HCT116 (cell line): ENCODE results near the gene ANKRD13C. TPM values are rescaled to one million over a fixed set of nuclear protein-coding genes. Genes with fewer than 3 reads are reported as not detected.

Experiments
- ATAC-seq: fragments of 200-7000 bp; cut with Tn5 transposase; 2 replicates; pipeline ENCODE4 v1.9.1; 2020; ENCODE audit warnings: mild to moderate bottlenecking, moderate library complexity
- BruUV-seq: library from RNA; stranded (reverse); fragments of 400-500 nt; replicated peaks from 2 replicates; lab custom pipeline; 2021; lab: Mats Ljungman, UMichigan
- CTCF ChIA-PET: fragments of 300-600 bp; sonication (Branson Sonifier 250); formaldehyde crosslinking; loops from one replicate; lab custom pipeline; 2021; ENCODE audit warnings: antibody characterized with exemption; lab: Charles Lee
- POLR2A ChIA-PET: fragments of 300-600, 350-600 bp; sonication (Branson Sonifier 250); formaldehyde crosslinking; loops from one replicate; lab custom pipeline; 2021; ENCODE audit warnings: antibody characterized with exemption; lab: Charles Lee
- RAD21 ChIA-PET, 2 experiments: fragments of 300-600 bp; sonication (Branson Sonifier 250); formaldehyde crosslinking; loops; one replicate each; lab custom pipeline; 2023; ENCODE audit warnings: low total read pairs in 2 of 2; ENCODE audit not compliant: uncharacterized antibody in 2 of 2, unreplicated experiment in 2 of 2, low non-redundant PET in 1 of 2; lab: Charles Lee
- DNase-seq: peaks from one replicate; pipeline ENCODE4 v3.0.0-alpha.2; 2010; ENCODE audit warnings: low read depth, low spot score
- H2AFZ ChIP-seq: fragments of 200-600 bp; shearing (Covaris generic), sonication (generic); 2 replicates; pipeline ENCODE4 v1.6.1; 2017; ENCODE audit warnings: low read depth, mixed run types, mixed read lengths, antibody characterized with exemption, low read length; ENCODE audit not compliant: poor library complexity, severe bottlenecking
- H3K27ac ChIP-seq: 2 replicates; pipeline ENCODE4 v1.5.1; 2012; ENCODE audit warnings: low read depth, low read length
- H3K27me3 ChIP-seq: fragments of 200-600 bp; sonication (generic); 2 replicates; pipeline ENCODE4 v1.6.1; 2016; ENCODE audit warnings: mixed run types, low read length, mixed read lengths; ENCODE audit not compliant: insufficient read depth
- H3K36me3 ChIP-seq, 2 experiments: fragments of 200-500 bp in 1 of 2; fragments of 200-600 bp in 1 of 2; sonication (Bioruptor generic) in 1 of 2; sonication (generic) in 1 of 2; 2 replicates each; pipeline versions ENCODE4 v1.5.1 to v1.6.1; 2014 to 2016; ENCODE audit warnings: low read length in 2 of 2, inconsistent platforms in 1 of 2, mixed read lengths in 1 of 2, mixed run types in 1 of 2; ENCODE audit not compliant: insufficient read depth in 2 of 2, control insufficient read depth in 1 of 2
- H3K4me1 ChIP-seq, 2 experiments: fragments of 200-600 bp in 1 of 2; sonication (generic) in 1 of 2; 2 replicates each; pipeline versions ENCODE4 v1.5.1 to v1.6.1; 2012 to 2017; ENCODE audit warnings: low read length in 2 of 2, inconsistent platforms in 1 of 2, mild to moderate bottlenecking in 1 of 2, mixed read lengths in 1 of 2, mixed run types in 1 of 2, moderate library complexity in 1 of 2; ENCODE audit not compliant: insufficient read depth in 2 of 2, control insufficient read depth in 1 of 2
- H3K4me2 ChIP-seq: fragments of 200-600 bp; sonication (generic); 2 replicates; pipeline ENCODE4 v1.6.1; 2017; ENCODE audit warnings: mixed run types, low read length, mixed read lengths
- H3K4me3 ChIP-seq, 2 experiments: fragments of 200-600 bp in 1 of 2; sonication (generic) in 1 of 2; replicated peaks in 1 of 2; 2 replicates each; pipeline ENCODE4 v1.5.1; 2011 to 2016; ENCODE audit warnings: low read length in 2 of 2, control low read depth in 1 of 2, low read depth in 1 of 2, mild to moderate bottlenecking in 1 of 2, mixed read lengths in 1 of 2, mixed run types in 1 of 2
- H3K79me2 ChIP-seq: fragments of 200-600 bp; sonication (generic); 2 replicates; pipeline ENCODE4 v1.6.1; 2017; ENCODE audit warnings: mild to moderate bottlenecking, mixed run types, low read length, moderate library complexity, mixed read lengths; ENCODE audit not compliant: insufficient read depth
- H3K9ac ChIP-seq: fragments of 200-600 bp; sonication (generic); 2 replicates; pipeline ENCODE4 v1.6.1; 2016; ENCODE audit warnings: low read length, mixed read lengths
- H3K9me2 ChIP-seq: fragments of 200-600 bp; sonication (generic), shearing (Covaris generic); 2 replicates; pipeline ENCODE4 v1.6.1; 2017; ENCODE audit warnings: mixed run types, mild to moderate bottlenecking, moderate library complexity; ENCODE audit not compliant: insufficient read depth
- H3K9me3 ChIP-seq, 2 experiments: fragments of 200-500 bp in 1 of 2; fragments of 200-600 bp in 1 of 2; sonication (Bioruptor generic) in 1 of 2; sonication (generic) in 1 of 2; 2 replicates each; pipeline ENCODE4 v1.6.1; 2014 to 2017; ENCODE audit warnings: low read length in 2 of 2, mixed read lengths in 2 of 2, inconsistent platforms in 1 of 2, low read depth in 1 of 2, mild to moderate bottlenecking in 1 of 2, mixed run types in 1 of 2, moderate library complexity in 1 of 2; ENCODE audit not compliant: control insufficient read depth in 1 of 2, insufficient read depth in 1 of 2
- H4K20me1 ChIP-seq: fragments of 200-600 bp; sonication (generic), shearing (Covaris generic); 2 replicates; pipeline ENCODE4 v1.6.1; 2017; ENCODE audit warnings: mixed run types, mild to moderate bottlenecking, moderate library complexity; ENCODE audit not compliant: insufficient read depth
- CEBPB ChIP-seq: IDR thresholded peaks from 2 replicates; pipeline ENCODE4 v1.6.1; 2012; ENCODE audit warnings: low read depth
- EZH2 ChIP-seq: fragments of 200-600 bp; sonication (generic); IDR thresholded peaks from 2 replicates; pipeline ENCODE4 v1.6.1; 2017; ENCODE audit warnings: antibody characterized with exemption, mixed run types
- EZH2phosphoT487 ChIP-seq: fragments of 200-600 bp; IDR thresholded peaks from 2 replicates; pipeline ENCODE4 v1.6.1; 2018; ENCODE audit warnings: antibody characterized with exemption, borderline replicate concordance
- FOSL1 ChIP-seq: IDR thresholded peaks from 2 replicates; pipeline ENCODE4 v1.6.1; 2012; ENCODE audit warnings: low read depth
- JUND ChIP-seq: IDR thresholded peaks from 2 replicates; pipeline ENCODE4 v1.6.1; 2012
- POLR2A ChIP-seq: IDR thresholded peaks from 2 replicates; pipeline ENCODE4 v1.7.0; 2011; ENCODE audit warnings: borderline replicate concordance; ENCODE audit not compliant: insufficient read depth, insufficient read length; ENCODE audit errors: extremely low read depth
- POLR2AphosphoS5 ChIP-seq: IDR thresholded peaks from 2 replicates; pipeline ENCODE4 v1.6.1; 2011; ENCODE audit warnings: mild to moderate bottlenecking, low read depth, low read length, moderate library complexity
- RAD21 ChIP-seq: IDR thresholded peaks from 2 replicates; pipeline ENCODE4 v1.6.1; 2012; ENCODE audit warnings: low read depth, mild to moderate bottlenecking
- SIN3A ChIP-seq: IDR thresholded peaks from 2 replicates; pipeline ENCODE4 v1.6.1; 2012; ENCODE audit warnings: low read depth
- SRF ChIP-seq: IDR thresholded peaks from 2 replicates; pipeline ENCODE4 v1.6.1; 2012; ENCODE audit warnings: low read depth
- YY1 ChIP-seq: IDR thresholded peaks from 2 replicates; pipeline ENCODE4 v1.6.1; 2011; ENCODE audit warnings: low read length, low read depth, moderate library complexity, mild to moderate bottlenecking; ENCODE audit not compliant: insufficient replicate concordance; ENCODE audit errors: extremely low read depth
- intact Hi-C: fragments of 100-400 bp; cut with micrococcal nuclease; formaldehyde crosslinking; loops from 2 replicates; pipeline ENCODE4 v1.10.0; 2022
- total RNA-seq: library from RNA; stranded (reverse); gene quantifications from one replicate; pipeline ENCODE4 v1.2.1, GENCODE V29; 2021; ENCODE audit not compliant: unreplicated experiment
- TF ChIP-seq, protein P1 (sequence below): IDR thresholded peaks from 2 replicates; pipeline ENCODE4 v1.6.1; 2011; ENCODE audit warnings: mild to moderate bottlenecking, low read length, moderate library complexity; ENCODE audit not compliant: insufficient replicate concordance; ENCODE audit errors: extremely low read depth
- TF ChIP-seq, protein P2 (sequence below): IDR thresholded peaks from 2 replicates; pipeline ENCODE4 v1.6.1; 2012
- TF ChIP-seq, protein P3 (sequence below): IDR thresholded peaks from 2 replicates; pipeline ENCODE4 v1.6.1; 2012; ENCODE audit warnings: low read depth

The ANKRD13C gene
- total RNA-seq, 1 experiment from 2014 or later = 21.1 TPM

DNA sequence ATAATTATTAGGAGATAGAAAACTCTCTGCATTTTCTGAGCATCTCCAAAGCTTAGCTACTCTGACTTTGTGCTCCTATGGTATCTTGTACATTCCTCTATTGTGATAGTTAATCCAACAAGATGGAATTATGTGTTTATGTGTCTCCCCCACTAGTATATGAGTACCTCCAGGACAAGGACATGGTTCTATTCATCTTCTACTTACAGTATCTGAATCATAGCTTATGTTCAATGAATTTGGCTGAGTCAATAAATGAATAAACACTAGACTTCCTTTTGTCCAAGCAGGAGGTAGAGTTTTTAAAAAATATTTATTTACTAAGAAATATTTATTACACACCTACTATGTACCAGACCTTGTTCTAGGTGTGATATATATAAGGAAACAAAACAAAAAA lies 38.1 kb upstream of the ANKRD13C start:
- Histone ChIP-seq H3K4me1 (no peaks in the 10 kb centered on the region), H3K27me3 (no peaks in the 10 kb centered on the region), H3K9ac (no peak overlapping the region), H3K36me3 (no peaks in the 10 kb centered on the region), H3K27ac (no peak overlapping the region), H3K9me3 (no peaks in the 10 kb centered on the region), H2AFZ (no peak overlapping the region), H3K4me3 (no peak overlapping the region), H4K20me1 (no peaks in the 10 kb centered on the region), H3K79me2 (no peaks in the 10 kb centered on the region), H3K9me2 (no peaks in the 10 kb centered on the region), H3K4me2 (no peak overlapping the region)
- ChIA-PET RAD21 (no interaction called here), CTCF (no interaction called here), POLR2A (no interaction called here)
- no peak for ATAC-seq
- BruUV-seq = no TSS peak
- TF ChIP-seq POLR2AphosphoS5 = no peak
- no peak for TF ChIP-seq SIN3A
- TF ChIP-seq, protein P1, sequence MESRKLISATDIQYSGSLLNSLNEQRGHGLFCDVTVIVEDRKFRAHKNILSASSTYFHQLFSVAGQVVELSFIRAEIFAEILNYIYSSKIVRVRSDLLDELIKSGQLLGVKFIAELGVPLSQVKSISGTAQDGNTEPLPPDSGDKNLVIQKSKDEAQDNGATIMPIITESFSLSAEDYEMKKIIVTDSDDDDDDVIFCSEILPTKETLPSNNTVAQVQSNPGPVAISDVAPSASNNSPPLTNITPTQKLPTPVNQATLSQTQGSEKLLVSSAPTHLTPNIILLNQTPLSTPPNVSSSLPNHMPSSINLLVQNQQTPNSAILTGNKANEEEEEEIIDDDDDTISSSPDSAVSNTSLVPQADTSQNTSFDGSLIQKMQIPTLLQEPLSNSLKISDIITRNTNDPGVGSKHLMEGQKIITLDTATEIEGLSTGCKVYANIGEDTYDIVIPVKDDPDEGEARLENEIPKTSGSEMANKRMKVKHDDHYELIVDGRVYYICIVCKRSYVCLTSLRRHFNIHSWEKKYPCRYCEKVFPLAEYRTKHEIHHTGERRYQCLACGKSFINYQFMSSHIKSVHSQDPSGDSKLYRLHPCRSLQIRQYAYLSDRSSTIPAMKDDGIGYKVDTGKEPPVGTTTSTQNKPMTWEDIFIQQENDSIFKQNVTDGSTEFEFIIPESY = no peak
- no peak for TF ChIP-seq FOSL1
- no peak for TF ChIP-seq EZH2
- TF ChIP-seq, protein P2, sequence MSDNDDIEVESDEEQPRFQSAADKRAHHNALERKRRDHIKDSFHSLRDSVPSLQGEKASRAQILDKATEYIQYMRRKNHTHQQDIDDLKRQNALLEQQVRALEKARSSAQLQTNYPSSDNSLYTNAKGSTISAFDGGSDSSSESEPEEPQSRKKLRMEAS = no peak
- TF ChIP-seq YY1 = no peak
- no peak for TF ChIP-seq JUND
- TF ChIP-seq POLR2A = no peak
- DNase-seq = no peak
- intact Hi-C loops = no loop called here

DNA sequence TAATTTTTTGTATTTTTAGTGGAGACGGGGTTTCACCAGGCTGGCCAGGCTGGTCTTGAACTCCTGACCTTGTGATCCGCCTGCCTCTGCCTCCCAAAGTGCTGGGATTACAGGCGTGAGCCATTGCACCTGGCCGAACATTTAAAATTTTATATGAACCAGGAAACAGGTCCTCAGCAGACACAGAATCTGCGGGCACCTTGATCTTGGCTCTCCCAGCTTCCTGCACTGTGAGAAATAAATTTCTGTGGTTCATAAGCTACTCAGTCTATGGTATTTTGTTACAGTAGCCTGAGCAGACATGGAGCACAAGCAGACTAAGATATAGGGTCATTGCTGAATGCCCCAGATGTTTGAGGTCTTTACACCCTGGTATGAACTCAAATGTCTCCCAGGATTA lies 33.0 kb upstream of the ANKRD13C start:
- POLR2A ChIA-PET = interaction anchor here (2.3 kb wide), 1 partner anchor 24 kb away, joined by 6 read pairs; the partner anchor contains the start of gene CTH
- H3K27me3 ChIP-seq = no peaks in the 10 kb centered on the region
- intact Hi-C loops = no loop called here
- H3K9me2 ChIP-seq = no peaks in the 10 kb centered on the region
- RAD21 ChIA-PET = no interaction called here
- CTCF ChIA-PET = no interaction called here
- no peak overlapping the region for H2AFZ ChIP-seq
- no peak for DNase-seq
- H3K9me3 ChIP-seq = no peaks in the 10 kb centered on the region
- no peak overlapping the region for H3K4me3 ChIP-seq
- no peaks in the 10 kb centered on the region for H4K20me1 ChIP-seq
- H3K4me2 ChIP-seq = no peak overlapping the region
- no peak overlapping the region for H3K9ac ChIP-seq
- TF ChIP-seq EZH2phosphoT487 (no peak), RAD21 (no peak), SRF (no peak), EZH2 (no peak), POLR2AphosphoS5 (no peak), CEBPB (no peak), FOSL1 (no peak)
- TF ChIP-seq, protein P3, sequence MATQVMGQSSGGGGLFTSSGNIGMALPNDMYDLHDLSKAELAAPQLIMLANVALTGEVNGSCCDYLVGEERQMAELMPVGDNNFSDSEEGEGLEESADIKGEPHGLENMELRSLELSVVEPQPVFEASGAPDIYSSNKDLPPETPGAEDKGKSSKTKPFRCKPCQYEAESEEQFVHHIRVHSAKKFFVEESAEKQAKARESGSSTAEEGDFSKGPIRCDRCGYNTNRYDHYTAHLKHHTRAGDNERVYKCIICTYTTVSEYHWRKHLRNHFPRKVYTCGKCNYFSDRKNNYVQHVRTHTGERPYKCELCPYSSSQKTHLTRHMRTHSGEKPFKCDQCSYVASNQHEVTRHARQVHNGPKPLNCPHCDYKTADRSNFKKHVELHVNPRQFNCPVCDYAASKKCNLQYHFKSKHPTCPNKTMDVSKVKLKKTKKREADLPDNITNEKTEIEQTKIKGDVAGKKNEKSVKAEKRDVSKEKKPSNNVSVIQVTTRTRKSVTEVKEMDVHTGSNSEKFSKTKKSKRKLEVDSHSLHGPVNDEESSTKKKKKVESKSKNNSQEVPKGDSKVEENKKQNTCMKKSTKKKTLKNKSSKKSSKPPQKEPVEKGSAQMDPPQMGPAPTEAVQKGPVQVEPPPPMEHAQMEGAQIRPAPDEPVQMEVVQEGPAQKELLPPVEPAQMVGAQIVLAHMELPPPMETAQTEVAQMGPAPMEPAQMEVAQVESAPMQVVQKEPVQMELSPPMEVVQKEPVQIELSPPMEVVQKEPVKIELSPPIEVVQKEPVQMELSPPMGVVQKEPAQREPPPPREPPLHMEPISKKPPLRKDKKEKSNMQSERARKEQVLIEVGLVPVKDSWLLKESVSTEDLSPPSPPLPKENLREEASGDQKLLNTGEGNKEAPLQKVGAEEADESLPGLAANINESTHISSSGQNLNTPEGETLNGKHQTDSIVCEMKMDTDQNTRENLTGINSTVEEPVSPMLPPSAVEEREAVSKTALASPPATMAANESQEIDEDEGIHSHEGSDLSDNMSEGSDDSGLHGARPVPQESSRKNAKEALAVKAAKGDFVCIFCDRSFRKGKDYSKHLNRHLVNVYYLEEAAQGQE = no peak
- H3K79me2 ChIP-seq = no peaks in the 10 kb centered on the region
- no peaks in the 10 kb centered on the region for H3K4me1 ChIP-seq
- H3K36me3 ChIP-seq = no peaks in the 10 kb centered on the region
- BruUV-seq = no TSS peak
- no peak for ATAC-seq
- H3K27ac ChIP-seq = no peak overlapping the region
